T-helper 1 cell treated with Interleukin-12 subunit alpha and Interleukin-12 subunit beta and Interleukin-4 antibody, amounts not matched to agents 30 ng/mL and 1 ng/mL, for 36 hours (primary cell): ENCODE measurements around the gene CUL7. TPM values are rescaled to one million over a fixed set of nuclear protein-coding genes. Genes with fewer than 3 reads are reported as not detected.

ENCODE experiments used
- total RNA-seq: library from RNA; stranded (reverse); gene quantifications from 2 replicates; pipeline ENCODE4 v1.2.3, GENCODE V29; 2022

CUL7 gene
- total RNA-seq, 1 donor from 2014 or later: 13.0 TPM

Other genes with a start within 250 kb of the CUL7 start
- 96.8 and 102 TPM in 2 replicates for gene RPL7L1, start 174.2 kb downstream of the CUL7 start, total RNA-seq
- gene PTCRA, start 137.8 kb downstream of the CUL7 start, total RNA-seq: not detected in 2 replicates
- gene CNPY3, start 124.4 kb downstream of the CUL7 start, total RNA-seq: 44.9 and 48.2 TPM in 2 replicates
- 0.71 and 1.3 TPM in 2 replicates for gene GNMT, start 93.1 kb downstream of the CUL7 start, total RNA-seq
- gene PEX6, start 74.7 kb downstream of the CUL7 start, total RNA-seq: 24.0 and 24.2 TPM in 2 replicates
- 58.3 and 59.4 TPM in 2 replicates for gene PPP2R5D, start 69.3 kb downstream of the CUL7 start, total RNA-seq
- gene MEA1, start 39.9 kb downstream of the CUL7 start, total RNA-seq: 56.0 and 57.1 TPM in 2 replicates
- gene KLHDC3, start 39.6 kb downstream of the CUL7 start, total RNA-seq: 62.5 and 67.0 TPM in 2 replicates
- 78.1 and 81.4 TPM in 2 replicates for gene RRP36, start 32.2 kb downstream of the CUL7 start, total RNA-seq
- 52.2 and 54.6 TPM in 2 replicates for gene MRPL2, start 5.6 kb upstream of the CUL7 start, total RNA-seq
- 16.1 and 17.6 TPM in 2 replicates for gene KLC4, start 5.8 kb upstream of the CUL7 start, total RNA-seq
- 1.4 and 1.7 TPM in 2 replicates for gene PTK7, start 22.5 kb upstream of the CUL7 start, total RNA-seq
- gene SRF, start 117.4 kb upstream of the CUL7 start, total RNA-seq: 58.7 and 59.6 TPM in 2 replicates
- 55.1 and 58.0 TPM in 2 replicates for gene CUL9, start 128.3 kb upstream of the CUL7 start, total RNA-seq
- 68.5 and 71.2 TPM in 2 replicates for gene DNPH1, start 175.6 kb upstream of the CUL7 start, total RNA-seq
- gene TTBK1, start 189.6 kb upstream of the CUL7 start, total RNA-seq: 1.3 TPM in 2 replicates
- not detected in 2 replicates for gene SLC22A7, start 244.4 kb upstream of the CUL7 start, total RNA-seq